H1 (cell line): ENCODE measurements around the gene EPHA4. TPM values are rescaled to one million over a fixed set of nuclear protein-coding genes. Genes with fewer than 3 reads are reported as not detected.

Experiments
- GABPA ChIP-seq: IDR thresholded peaks from 2 replicates; pipeline ENCODE4 v1.6.1; 2011; ENCODE audit warnings: mild to moderate bottlenecking, low read length, moderate library complexity, borderline replicate concordance; ENCODE audit not compliant: insufficient read depth
- POLR2A ChIP-seq, 2 experiments: IDR thresholded peaks; 1 replicate in 1 of 2; 2 replicates in 1 of 2; pipeline ENCODE4 v1.6.1; 2011; ENCODE audit warnings: low read depth in 2 of 2, low read length in 2 of 2, mild to moderate bottlenecking in 2 of 2; ENCODE audit errors: control extremely low read depth in 1 of 2
- POLR2AphosphoS5 ChIP-seq: IDR thresholded peaks from 2 replicates; pipeline ENCODE4 v1.6.1; 2011; ENCODE audit warnings: low read depth, low read length
- SIRT6 ChIP-seq: IDR thresholded peaks from one replicate; pipeline ENCODE4 v1.7.1; 2012; ENCODE audit warnings: low read length, inconsistent platforms
- SP2 ChIP-seq: IDR thresholded peaks from 2 replicates; pipeline ENCODE4 v1.6.1; 2012; ENCODE audit warnings: mild to moderate bottlenecking, low read length, inconsistent platforms
- SUZ12 ChIP-seq: fragments of 200-600 bp; sonication (generic); IDR thresholded peaks from 2 replicates; pipeline ENCODE4 v1.6.1; 2012; ENCODE audit warnings: mild to moderate bottlenecking, inconsistent platforms, low read length, moderate library complexity, mixed read lengths
- TEAD4 ChIP-seq: IDR thresholded peaks from 2 replicates; pipeline ENCODE4 v1.6.1; 2012; ENCODE audit warnings: low read depth, low read length, inconsistent platforms, mixed read lengths
- polyA plus RNA-seq, 7 experiments: library from polyadenylated mRNA; depleted of rRNA in 3 of 7; stranded (reverse) in 5 of 7; unstranded in 2 of 7; fragments of >200 nt in 5 of 7; fragments of 200-250 nt in 2 of 7; gene quantifications; 1 replicate in 5 of 7; 2 replicates in 1 of 7; 4 replicates in 1 of 7; pipeline versions ENCODE4 v1.2.1 to v1.2.3, GENCODE V29; 2011 to 2013; ENCODE audit warnings: missing spikeins in 2 of 7, mixed read lengths in 2 of 7
- total RNA-seq: library from RNA; stranded (reverse); fragmentation: NEBNext Ultra II Directional; extraction: Animal tissue kit (Norgen Biotek cat#: 25700); gene quantifications from 2 replicates; pipeline ENCODE4 v1.2.1, GENCODE V29; 2021

EPHA4 gene
- total and polyA plus RNA-seq, 2 of the 8 experiments (the other 6 are each of a cell fraction or from before 2014, with no cell fraction given), result 4.3 to 5.7 TPM

GRCh38 chr2:221568299-221568698 is 3.8 kb downstream of the EPHA4 start (continued):
- TF ChIP-seq GABPA (no peak), POLR2A (IDR thresholded peaks at IDR 0.05; ENCODE audit: control extremely low read depth in 1 of 2, low read depth in 2 of 2, low read length in 2 of 2) (no peak), POLR2AphosphoS5 (no peak), TEAD4 (no peak), SUZ12 (no peak), SIRT6 (no peak), SP2 (no peak)
- TF ChIP-seq, all 59 proteins: peak for 0
